ENCODE results near the gene RHOH.

Gene RHOH

GRCh38 chr4:40199179-40199670 lies 2.4 kb downstream of the RHOH start:
- TF ChIP-seq CTCF (IDR thresholded peaks at IDR 0.05): no peak
- no peak overlapping the region for H3K27ac ChIP-seq
- no peak for DNase-seq (ENCODE audit: low spot score)
- no peak overlapping the region for H3K4me3 ChIP-seq

GRCh38 chr4:40199999-40200874 lies 3.4 kb downstream of the RHOH start:
- TF ChIP-seq CTCF (IDR thresholded peaks at IDR 0.05): no peak
- DNase-seq (ENCODE audit: low spot score): no peak
- Histone ChIP-seq H3K4me3 (no peak overlapping the region), H3K27ac (no peak overlapping the region)

GRCh38 chr4:40200875-40201801 lies 4.3 kb downstream of the RHOH start:
- Histone ChIP-seq H3K4me3 (no peak overlapping the region), H3K27ac (no peak overlapping the region)
- DNase-seq (ENCODE audit: low spot score): no peak
- TF ChIP-seq CTCF (IDR thresholded peaks at IDR 0.05): no peak

GRCh38 chr4:40201898-40202297 lies 5.1 kb downstream of the RHOH start:
- no peak overlapping the region for H3K27ac ChIP-seq
- no peak for DNase-seq (ENCODE audit: low spot score)
- no peak overlapping the region for H3K4me3 ChIP-seq
- TF ChIP-seq CTCF (IDR thresholded peaks at IDR 0.05): no peak

- no peak overlapping the region for H3K27ac ChIP-seq
- no peak for TF ChIP-seq CTCF (IDR thresholded peaks at IDR 0.05)
- no peak for DNase-seq (ENCODE audit: low spot score)
- H3K4me3 ChIP-seq: no peak overlapping the region
Observed at GRCh38 chr4:40202474-40202873, 5.6 kb downstream of the RHOH start.

GRCh38 chr4:40204507-40205258 lies 7.9 kb downstream of the RHOH start:
- H3K4me3 ChIP-seq: no peak overlapping the region
- no peak for TF ChIP-seq CTCF (IDR thresholded peaks at IDR 0.05)
- no peak overlapping the region for H3K27ac ChIP-seq
- DNase-seq (ENCODE audit: low spot score): no peak

Data from coronary artery (tissue), 2 donors.